Neural cell (in vitro differentiated cells): ENCODE results near the gene NTRK2.

Source experiments
- EP300 ChIP-seq: fragments of 450-650 bp; conservative IDR thresholded peaks from 2 replicates; pipeline ENCODE4 v1.6.1; 2014; ENCODE audit warnings: antibody characterized with exemption, mild to moderate bottlenecking, moderate library complexity; ENCODE audit not compliant: poor library complexity, severe bottlenecking
- EZH2 ChIP-seq: fragments of 200-600, 300-800 bp; shearing (Covaris generic), sonication (generic); IDR thresholded peaks from 2 replicates; pipeline ENCODE4 v1.6.1; 2014; ENCODE audit warnings: antibody characterized with exemption, low read length, borderline replicate concordance, mild to moderate bottlenecking; ENCODE audit not compliant: insufficient read depth, poor library complexity, severe bottlenecking
- MXI1 ChIP-seq: fragments of 450-650 bp; conservative IDR thresholded peaks from 2 replicates; pipeline ENCODE4 v1.6.1; 2014; ENCODE audit warnings: antibody characterized with exemption, mild to moderate bottlenecking; ENCODE audit not compliant: poor library complexity, severe bottlenecking
- RAD21 ChIP-seq: fragments of 450-650 bp; conservative IDR thresholded peaks from 2 replicates; pipeline ENCODE4 v1.6.1; 2014; ENCODE audit warnings: antibody characterized with exemption, mild to moderate bottlenecking, moderate library complexity
- TF ChIP-seq, protein P1 (sequence below): fragments of 450-650 bp; IDR thresholded peaks from 2 replicates; pipeline ENCODE4 v1.5.1; 2014; ENCODE audit warnings: antibody characterized with exemption, mild to moderate bottlenecking, moderate library complexity; ENCODE audit not compliant: poor library complexity, severe bottlenecking
- TF ChIP-seq, protein P2 (sequence below): IDR thresholded peaks from 2 replicates; pipeline ENCODE4 v1.6.1; 2012; ENCODE audit warnings: borderline replicate concordance

DNA sequence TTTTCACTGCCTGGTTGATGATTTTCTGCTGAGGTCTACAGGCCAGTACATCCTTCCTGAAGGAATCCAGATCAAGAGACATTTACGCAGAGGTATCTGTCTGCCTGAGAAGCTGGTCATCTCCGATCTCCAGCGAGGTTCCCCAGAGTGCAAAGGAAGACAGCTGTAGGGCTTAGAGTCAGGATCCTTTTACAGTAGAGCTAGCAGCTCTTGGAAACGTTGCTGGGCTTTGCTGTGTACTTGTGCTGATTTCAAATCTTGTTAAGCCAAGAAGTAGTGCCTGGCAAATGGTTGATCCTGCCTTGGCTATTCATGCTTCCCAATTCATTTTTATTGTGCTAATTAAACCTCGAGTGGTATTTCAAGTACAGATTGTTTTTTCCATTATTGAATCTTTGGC, 48.9 kb downstream of the NTRK2 start:
- no peak for TF ChIP-seq RAD21
- TF ChIP-seq, protein P1, sequence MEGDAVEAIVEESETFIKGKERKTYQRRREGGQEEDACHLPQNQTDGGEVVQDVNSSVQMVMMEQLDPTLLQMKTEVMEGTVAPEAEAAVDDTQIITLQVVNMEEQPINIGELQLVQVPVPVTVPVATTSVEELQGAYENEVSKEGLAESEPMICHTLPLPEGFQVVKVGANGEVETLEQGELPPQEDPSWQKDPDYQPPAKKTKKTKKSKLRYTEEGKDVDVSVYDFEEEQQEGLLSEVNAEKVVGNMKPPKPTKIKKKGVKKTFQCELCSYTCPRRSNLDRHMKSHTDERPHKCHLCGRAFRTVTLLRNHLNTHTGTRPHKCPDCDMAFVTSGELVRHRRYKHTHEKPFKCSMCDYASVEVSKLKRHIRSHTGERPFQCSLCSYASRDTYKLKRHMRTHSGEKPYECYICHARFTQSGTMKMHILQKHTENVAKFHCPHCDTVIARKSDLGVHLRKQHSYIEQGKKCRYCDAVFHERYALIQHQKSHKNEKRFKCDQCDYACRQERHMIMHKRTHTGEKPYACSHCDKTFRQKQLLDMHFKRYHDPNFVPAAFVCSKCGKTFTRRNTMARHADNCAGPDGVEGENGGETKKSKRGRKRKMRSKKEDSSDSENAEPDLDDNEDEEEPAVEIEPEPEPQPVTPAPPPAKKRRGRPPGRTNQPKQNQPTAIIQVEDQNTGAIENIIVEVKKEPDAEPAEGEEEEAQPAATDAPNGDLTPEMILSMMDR = no peak
- no peak for TF ChIP-seq EZH2
- TF ChIP-seq MXI1 = no peak
- TF ChIP-seq, protein P2, sequence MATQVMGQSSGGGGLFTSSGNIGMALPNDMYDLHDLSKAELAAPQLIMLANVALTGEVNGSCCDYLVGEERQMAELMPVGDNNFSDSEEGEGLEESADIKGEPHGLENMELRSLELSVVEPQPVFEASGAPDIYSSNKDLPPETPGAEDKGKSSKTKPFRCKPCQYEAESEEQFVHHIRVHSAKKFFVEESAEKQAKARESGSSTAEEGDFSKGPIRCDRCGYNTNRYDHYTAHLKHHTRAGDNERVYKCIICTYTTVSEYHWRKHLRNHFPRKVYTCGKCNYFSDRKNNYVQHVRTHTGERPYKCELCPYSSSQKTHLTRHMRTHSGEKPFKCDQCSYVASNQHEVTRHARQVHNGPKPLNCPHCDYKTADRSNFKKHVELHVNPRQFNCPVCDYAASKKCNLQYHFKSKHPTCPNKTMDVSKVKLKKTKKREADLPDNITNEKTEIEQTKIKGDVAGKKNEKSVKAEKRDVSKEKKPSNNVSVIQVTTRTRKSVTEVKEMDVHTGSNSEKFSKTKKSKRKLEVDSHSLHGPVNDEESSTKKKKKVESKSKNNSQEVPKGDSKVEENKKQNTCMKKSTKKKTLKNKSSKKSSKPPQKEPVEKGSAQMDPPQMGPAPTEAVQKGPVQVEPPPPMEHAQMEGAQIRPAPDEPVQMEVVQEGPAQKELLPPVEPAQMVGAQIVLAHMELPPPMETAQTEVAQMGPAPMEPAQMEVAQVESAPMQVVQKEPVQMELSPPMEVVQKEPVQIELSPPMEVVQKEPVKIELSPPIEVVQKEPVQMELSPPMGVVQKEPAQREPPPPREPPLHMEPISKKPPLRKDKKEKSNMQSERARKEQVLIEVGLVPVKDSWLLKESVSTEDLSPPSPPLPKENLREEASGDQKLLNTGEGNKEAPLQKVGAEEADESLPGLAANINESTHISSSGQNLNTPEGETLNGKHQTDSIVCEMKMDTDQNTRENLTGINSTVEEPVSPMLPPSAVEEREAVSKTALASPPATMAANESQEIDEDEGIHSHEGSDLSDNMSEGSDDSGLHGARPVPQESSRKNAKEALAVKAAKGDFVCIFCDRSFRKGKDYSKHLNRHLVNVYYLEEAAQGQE = no peak
- TF ChIP-seq EP300 = no peak
